Neuronal stem cell (in vitro differentiated cells): ENCODE measurements around the gene COL25A1.

Experiments used
- DNase-seq: peaks from one replicate; pipeline ENCODE4 v3.0.0-alpha.2; 2013; ENCODE audit warnings: low spot score
- H2AFZ ChIP-seq: one replicate; pipeline ENCODE4 v1.6.1; 2013; ENCODE audit warnings: mild to moderate bottlenecking, low read length, inconsistent platforms
- H2AK5ac ChIP-seq: 2 replicates; pipeline ENCODE4 v1.6.1; 2013; ENCODE audit warnings: low read depth, mild to moderate bottlenecking, inconsistent platforms, low read length, moderate library complexity, mixed read lengths
- H2BK120ac ChIP-seq: 2 replicates; pipeline ENCODE4 v1.6.1; 2013; ENCODE audit warnings: low read depth, mild to moderate bottlenecking, inconsistent platforms, low read length, moderate library complexity, mixed read lengths
- H2BK12ac ChIP-seq: one replicate; pipeline ENCODE4 v1.6.1; 2013; ENCODE audit warnings: low read length, inconsistent platforms
- H2BK15ac ChIP-seq: 2 replicates; pipeline ENCODE4 v1.6.1; 2013; ENCODE audit warnings: mild to moderate bottlenecking, low read length, inconsistent platforms, mixed read lengths
- H2BK5ac ChIP-seq: one replicate; pipeline ENCODE4 v1.6.1; 2013; ENCODE audit warnings: inconsistent platforms, mild to moderate bottlenecking, low read length, moderate library complexity
- H3K14ac ChIP-seq: one replicate; pipeline ENCODE4 v1.6.1; 2013; ENCODE audit warnings: low read length, inconsistent platforms
- H3K18ac ChIP-seq: 2 replicates; pipeline ENCODE4 v1.6.1; 2013; ENCODE audit warnings: low read length, inconsistent platforms
- H3K23ac ChIP-seq: 2 replicates; pipeline ENCODE4 v1.6.1; 2013; ENCODE audit warnings: low read depth, mild to moderate bottlenecking, mixed read lengths, low read length, inconsistent platforms; ENCODE audit not compliant: poor library complexity
- H3K27ac ChIP-seq: replicated peaks from 3 replicates; pipeline ENCODE4 v1.5.1; 2013; ENCODE audit warnings: low read length, inconsistent platforms
- H3K27me3 ChIP-seq, 3 experiments: 2 replicates each; pipeline ENCODE4 v1.6.1; 2013; ENCODE audit warnings: low read length in 3 of 3, mild to moderate bottlenecking in 2 of 3, inconsistent platforms in 1 of 3, low read depth in 1 of 3, mixed read lengths in 1 of 3, moderate library complexity in 1 of 3; ENCODE audit not compliant: control insufficient read depth in 3 of 3, insufficient read depth in 3 of 3
- H3K36me3 ChIP-seq, 2 donors: replicated peaks in 1 of 2; 2 replicates each; pipeline ENCODE4 v1.6.1; 2013; ENCODE audit warnings: low read length in 2 of 2; ENCODE audit not compliant: control insufficient read depth in 2 of 2, insufficient read depth in 2 of 2
- H3K4ac ChIP-seq: 2 replicates; pipeline ENCODE4 v1.6.1; 2013; ENCODE audit warnings: inconsistent platforms, mild to moderate bottlenecking, low read length, moderate library complexity
- H3K4me1 ChIP-seq, 2 donors: 1 replicate in 1 of 2; 2 replicates in 1 of 2; pipeline ENCODE4 v1.6.1; 2013; ENCODE audit warnings: low read length in 2 of 2, low read depth in 1 of 2; ENCODE audit not compliant: control insufficient read depth in 2 of 2, insufficient read depth in 1 of 2
- H3K4me2 ChIP-seq: one replicate; pipeline ENCODE4 v1.6.1; 2013; ENCODE audit warnings: mild to moderate bottlenecking, low read length, inconsistent platforms; ENCODE audit not compliant: insufficient read depth, poor library complexity, severe bottlenecking
- H3K4me3 ChIP-seq, 2 donors: 2 replicates each; pipeline ENCODE4 v1.5.1; 2013; ENCODE audit warnings: low read length in 2 of 2, mild to moderate bottlenecking in 2 of 2, inconsistent platforms in 1 of 2, moderate library complexity in 1 of 2
- H3K79me1 ChIP-seq: one replicate; pipeline ENCODE4 v1.6.1; 2013; ENCODE audit warnings: low read depth, mild to moderate bottlenecking, inconsistent platforms, low read length, moderate library complexity
- H3K9ac ChIP-seq: one replicate; pipeline ENCODE4 v1.6.1; 2013; ENCODE audit warnings: mild to moderate bottlenecking, low read depth, low read length, inconsistent platforms; ENCODE audit not compliant: poor library complexity
- H3K9me3 ChIP-seq, 2 donors: replicated peaks in 1 of 2; 2 replicates each; pipeline versions ENCODE3 to v1.6.1; 2013; ENCODE audit warnings: low read length in 2 of 2, mild to moderate bottlenecking in 2 of 2, inconsistent platforms in 1 of 2, low read depth in 1 of 2, mixed read lengths in 1 of 2, moderate library complexity in 1 of 2; ENCODE audit not compliant: control insufficient read depth in 2 of 2, insufficient read depth in 1 of 2
- H4K8ac ChIP-seq: one replicate; pipeline ENCODE4 v1.6.1; 2013; ENCODE audit warnings: low read depth, mild to moderate bottlenecking, inconsistent platforms, low read length, moderate library complexity
- H4K91ac ChIP-seq: one replicate; pipeline ENCODE4 v1.6.1; 2013; ENCODE audit warnings: low read length, low read depth, mild to moderate bottlenecking, inconsistent platforms; ENCODE audit not compliant: poor library complexity
- WGBS, 2 donors: extraction: QIAGEN DNeasy Blood & Tissue Kit; methylation state at CpG; one replicate each; pipeline ENCODE4 v1.1.7; 2013; ENCODE audit warnings: missing lambda C conversion rate in 2 of 2, mixed read lengths in 1 of 2; ENCODE audit not compliant: insufficient read length in 2 of 2, insufficient replicate concordance in 1 of 2; ENCODE audit errors: extremely low coverage in 2 of 2; 5-methylcytosine and 5-hydroxymethylcytosine counted together

The COL25A1 gene

GRCh38 chr4:109040441-109040840 is 262.0 kb downstream of the COL25A1 start:
- H2AK5ac ChIP-seq: no peak overlapping the region
- WGBS, 2 donors: no CpG with 5 or more reads among the region's 5 CpGs
- H3K36me3 ChIP-seq: no peaks in the 10 kb centered on the region
- no peak overlapping the region for H4K8ac ChIP-seq
- H3K23ac ChIP-seq: no peak overlapping the region
- H3K14ac ChIP-seq: no peak overlapping the region
- H4K91ac ChIP-seq: no peak overlapping the region
- no peak overlapping the region for H2BK12ac ChIP-seq
- no peak overlapping the region for H2BK15ac ChIP-seq
- no peak overlapping the region for H3K4ac ChIP-seq
- no peak overlapping the region for H3K27ac ChIP-seq
- H3K4me2 ChIP-seq: no peak overlapping the region
- no peak overlapping the region for H3K18ac ChIP-seq
- no peak overlapping the region for H3K9ac ChIP-seq
- no peak overlapping the region for H2AFZ ChIP-seq
- no peak for DNase-seq
- H3K4me3 ChIP-seq: no peak overlapping the region
- H3K9me3 ChIP-seq: no peaks in the 10 kb centered on the region
- H2BK5ac ChIP-seq: no peak overlapping the region
- H3K27me3 ChIP-seq: no peaks in the 10 kb centered on the region
- no peaks in the 10 kb centered on the region for H3K79me1 ChIP-seq
- peaks cover 0 to 2% of the 10 kb centered on the region in 2 donors for H3K4me1 ChIP-seq
- H2BK120ac ChIP-seq: no peak overlapping the region

GRCh38 chr4:109037026-109037425 is 265.4 kb downstream of the COL25A1 start:
- Histone ChIP-seq H2AFZ (no peak overlapping the region), H3K18ac (no peak overlapping the region), H3K4ac (no peak overlapping the region), H3K9ac (no peak overlapping the region), H3K9me3 (no peaks in the 10 kb centered on the region), H3K27ac (no peak overlapping the region), H3K36me3 (no peaks in the 10 kb centered on the region), H3K4me2 (no peak overlapping the region), H4K8ac (no peak overlapping the region), H2BK15ac (no peak overlapping the region), H3K79me1 (no peaks in the 10 kb centered on the region), H3K23ac (no peak overlapping the region), H2BK12ac (no peak overlapping the region), H2BK5ac (no peak overlapping the region), H4K91ac (no peak overlapping the region), H3K27me3 (peaks cover 0 to 4% (median 0%) of the 10 kb centered on the region in 3 experiments), H2BK120ac (no peak overlapping the region), H3K14ac (no peak overlapping the region), H2AK5ac (no peak overlapping the region), H3K4me1 (peaks cover 0 to 6% of the 10 kb centered on the region in 2 donors), H3K4me3 (no peak overlapping the region)
- DNase-seq: no peak
- no CpG with 5 or more reads among the region's 2 CpGs for WGBS, 2 donors

GRCh38 chr4:109033993-109034392 is 268.5 kb downstream of the COL25A1 start:
- Histone ChIP-seq H2AK5ac (no peak overlapping the region), H3K4ac (no peak overlapping the region), H3K18ac (no peak overlapping the region), H3K27me3 (peaks cover 0 to 4% (median 0%) of the 10 kb centered on the region in 3 experiments), H2BK15ac (no peak overlapping the region), H3K4me2 (no peak overlapping the region), H2BK5ac (no peak overlapping the region), H2BK120ac (no peak overlapping the region), H3K36me3 (no peaks in the 10 kb centered on the region), H3K23ac (no peak overlapping the region), H3K27ac (no peak overlapping the region), H2BK12ac (no peak overlapping the region), H4K91ac (no peak overlapping the region), H3K9me3 (no peaks in the 10 kb centered on the region), H3K4me3 (no peak overlapping the region), H3K79me1 (no peaks in the 10 kb centered on the region), H3K9ac (no peak overlapping the region), H3K4me1 (peaks cover 0 to 6% of the 10 kb centered on the region in 2 donors), H3K14ac (no peak overlapping the region), H4K8ac (no peak overlapping the region), H2AFZ (no peak overlapping the region)
- WGBS, 2 donors: no CpG with 5 or more reads among the region's 1 CpG
- no peak for DNase-seq

GRCh38 chr4:109032671-109033070 is 269.8 kb downstream of the COL25A1 start:
- H4K91ac ChIP-seq: no peak overlapping the region
- H3K4ac ChIP-seq: no peak overlapping the region
- no peak overlapping the region for H3K4me3 ChIP-seq
- no peak overlapping the region for H3K27ac ChIP-seq
- H3K18ac ChIP-seq: no peak overlapping the region
- H3K4me2 ChIP-seq: no peak overlapping the region
- H3K14ac ChIP-seq: no peak overlapping the region
- no peaks in the 10 kb centered on the region for H3K9me3 ChIP-seq
- H4K8ac ChIP-seq: no peak overlapping the region
- H2BK5ac ChIP-seq: no peak overlapping the region
- no peak overlapping the region for H2AFZ ChIP-seq
- no peak overlapping the region for H3K9ac ChIP-seq
- H3K4me1 ChIP-seq: peaks cover 0 to 4% of the 10 kb centered on the region in 2 donors
- peaks cover 0 to 4% (median 0%) of the 10 kb centered on the region in 3 experiments for H3K27me3 ChIP-seq
- no peak overlapping the region for H2BK120ac ChIP-seq
- no peak overlapping the region for H2BK12ac ChIP-seq
- no CpG with 5 or more reads among the region's 5 CpGs for WGBS, 2 donors
- no peak overlapping the region for H2AK5ac ChIP-seq
- H3K79me1 ChIP-seq: no peaks in the 10 kb centered on the region
- no peak overlapping the region for H3K23ac ChIP-seq
- H3K36me3 ChIP-seq: no peaks in the 10 kb centered on the region
- no peak overlapping the region for H2BK15ac ChIP-seq
- DNase-seq: peak; percentile 14
